WTC11 (cell line): ENCODE measurements around the gene LBH.

Experiments
- ATF3 ChIP-seq: sonication (generic); formaldehyde crosslinking; conservative IDR thresholded peaks from 2 replicates; pipeline ENCODE4 v1.8.1; 2022; ENCODE audit warnings: mild to moderate bottlenecking, missing genetic modification reagents
- CTCF ChIP-seq: fragments of 200-600 bp; IDR thresholded peaks from 2 replicates; pipeline ENCODE4 v1.8.0; 2022; ENCODE audit warnings: antibody characterized with exemption
- HMGXB4 ChIP-seq: sonication (generic); formaldehyde crosslinking; IDR thresholded peaks from 2 replicates; pipeline ENCODE4 v1.8.1; 2023; ENCODE audit warnings: mild to moderate bottlenecking, moderate library complexity, missing genetic modification reagents
- JUN ChIP-seq: sonication (generic); formaldehyde crosslinking; IDR thresholded peaks from 2 replicates; pipeline ENCODE4 v1.8.0; 2023; ENCODE audit warnings: mild to moderate bottlenecking, missing genetic modification reagents
- MAX ChIP-seq: sonication (generic); formaldehyde crosslinking; IDR thresholded peaks from 2 replicates; pipeline ENCODE4 v1.8.0; 2022; ENCODE audit warnings: mild to moderate bottlenecking, missing genetic modification reagents
- OVOL2 ChIP-seq: fragments of 250-450 bp; sonication (Bioruptor Pico); IDR thresholded peaks from 2 replicates; pipeline ENCODE4 v1.9.0; 2021; ENCODE audit warnings: mild to moderate bottlenecking, borderline replicate concordance
- USF1 ChIP-seq: sonication (generic); formaldehyde crosslinking; IDR thresholded peaks from 2 replicates; pipeline ENCODE4 v1.8.0; 2022; ENCODE audit warnings: mild to moderate bottlenecking, missing genetic modification reagents

GRCh38 chr2:30287857-30288513 lies 56.7 kb downstream of the LBH start:
- TF ChIP-seq CTCF (no peak), HMGXB4 (no peak), ATF3 (CRISPR knock-in tag) (no peak), MAX (CRISPR knock-in tag) (no peak), JUN (CRISPR knock-in tag) (no peak), OVOL2 (CRISPR knock-in tag) (no peak), USF1 (CRISPR knock-in tag) (no peak)
